ENCODE measurements around the gene SCN9A.

The SCN9A gene

DNA sequence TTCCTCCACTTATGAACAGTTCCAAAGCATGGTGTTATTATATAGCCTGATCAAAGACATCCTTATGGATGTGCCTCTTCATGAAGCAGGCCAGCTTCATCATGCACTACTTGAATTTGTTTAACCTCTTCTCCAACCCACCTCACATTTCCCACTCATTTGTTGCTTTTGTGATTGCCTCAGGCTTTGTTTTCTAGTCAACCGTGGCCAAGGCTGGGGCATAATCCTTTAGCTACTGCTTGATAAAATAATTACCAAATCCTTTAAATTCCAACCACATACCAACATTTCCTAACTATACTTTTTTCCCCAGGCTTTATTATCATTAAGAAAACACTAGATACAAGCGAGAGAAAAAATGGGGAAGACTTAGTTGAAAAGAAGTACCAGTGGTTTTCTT is 208.3 kb downstream of the SCN9A start:
- no peak for DNase-seq

DNA sequence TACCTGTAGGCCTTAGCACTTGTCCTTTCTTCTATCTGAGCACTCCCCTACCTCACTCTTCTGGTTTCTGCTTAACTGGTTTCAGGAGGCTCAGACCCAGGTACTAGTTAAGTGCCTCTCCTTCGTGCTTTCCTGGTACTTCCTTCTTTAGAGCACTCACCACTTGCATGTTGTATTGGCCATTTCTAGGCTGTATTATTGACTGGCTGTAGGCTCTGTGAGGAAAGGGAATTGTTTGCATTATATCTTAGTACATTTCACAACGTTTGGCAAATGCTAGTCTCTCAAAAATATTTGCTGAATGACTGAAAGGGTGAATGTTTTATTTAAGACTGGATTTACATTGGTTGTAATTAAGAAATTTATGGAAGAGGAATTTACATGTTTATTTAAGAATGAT is 212.0 kb downstream of the SCN9A start:
- no peak for DNase-seq

DNA sequence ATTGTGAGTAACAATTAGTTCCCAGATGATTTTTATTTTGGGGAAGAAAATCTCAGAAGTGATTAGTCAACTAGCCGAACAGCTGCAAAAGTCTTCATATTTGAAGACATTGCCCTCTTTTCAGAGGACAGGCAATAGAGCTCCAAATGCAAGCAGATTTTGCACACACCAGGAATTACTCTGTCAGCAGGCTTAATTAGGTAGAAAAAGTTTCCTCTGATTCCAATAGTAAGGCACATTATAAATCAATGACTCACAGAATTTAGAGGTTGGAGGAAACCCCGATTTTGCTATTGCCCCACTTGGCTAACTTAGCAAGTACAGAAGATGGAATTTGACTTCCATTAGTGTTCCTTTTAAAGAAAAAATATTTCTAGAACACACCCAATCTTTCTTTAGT is 217.2 kb downstream of the SCN9A start:
- DNase-seq: no peak

DNA sequence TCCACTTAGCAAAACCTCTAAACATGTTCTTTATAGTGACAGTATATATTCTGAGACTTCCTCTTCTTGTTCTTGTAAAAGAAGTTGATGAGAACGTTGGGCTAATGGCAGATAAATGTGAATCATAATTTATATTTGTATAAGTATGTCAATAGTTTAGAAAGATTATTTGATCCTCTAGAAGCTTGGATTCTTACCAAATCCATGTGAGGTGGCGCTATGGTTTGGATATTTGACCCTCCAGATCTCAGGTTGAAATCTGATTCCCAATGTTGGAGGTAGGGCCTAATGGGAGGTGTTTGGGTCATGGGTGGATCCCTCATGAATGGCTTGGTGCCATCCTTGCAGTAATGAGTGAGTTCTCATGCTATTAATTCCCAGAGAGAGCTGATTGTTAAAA is 218.2 kb downstream of the SCN9A start:
- DNase-seq: no peak

DNA sequence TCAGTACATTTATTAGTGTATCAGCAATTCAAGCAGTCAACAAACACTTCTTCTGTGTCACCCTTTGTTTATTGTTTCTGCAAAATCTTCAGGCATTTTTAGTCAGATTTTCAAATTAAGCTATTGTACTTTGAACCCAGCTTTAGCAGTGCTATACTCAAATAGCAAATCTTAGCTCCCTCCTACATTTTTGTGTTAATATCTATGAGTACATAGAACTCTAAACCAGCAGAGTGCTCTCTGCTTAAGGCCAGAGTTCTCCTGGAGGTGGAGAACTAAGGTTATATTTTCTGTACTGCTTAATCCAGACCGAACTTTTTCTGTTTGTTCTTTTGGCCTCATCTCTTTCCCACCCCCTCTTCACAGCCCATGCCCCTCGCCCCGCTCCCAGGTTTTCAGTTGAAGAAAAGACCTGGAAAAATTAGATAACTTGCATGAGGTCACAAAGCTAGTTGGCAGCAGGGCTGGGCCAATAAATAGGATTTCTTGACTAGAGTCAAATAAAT is 218.7 kb downstream of the SCN9A start:
- DNase-seq: no peak

DNA sequence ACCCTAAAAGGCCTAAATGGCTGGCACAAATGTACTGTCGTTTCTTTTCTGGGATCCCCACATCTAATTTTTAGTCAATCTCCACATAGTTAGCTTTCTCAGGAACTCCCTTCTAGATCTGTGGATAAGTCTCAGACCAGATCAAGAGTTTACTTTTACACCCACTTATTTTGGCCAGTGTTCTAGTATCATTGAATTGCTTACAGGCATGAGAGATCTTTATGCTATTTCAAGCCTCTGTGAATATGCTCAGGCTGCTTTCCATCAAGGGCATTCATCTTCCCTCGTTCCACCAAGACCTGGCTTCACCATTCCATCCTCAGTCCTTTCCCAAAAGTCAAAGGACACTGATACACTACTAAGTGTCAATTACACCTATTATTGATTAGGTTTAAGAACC is 220.2 kb downstream of the SCN9A start:
- DNase-seq: no peak

DNA sequence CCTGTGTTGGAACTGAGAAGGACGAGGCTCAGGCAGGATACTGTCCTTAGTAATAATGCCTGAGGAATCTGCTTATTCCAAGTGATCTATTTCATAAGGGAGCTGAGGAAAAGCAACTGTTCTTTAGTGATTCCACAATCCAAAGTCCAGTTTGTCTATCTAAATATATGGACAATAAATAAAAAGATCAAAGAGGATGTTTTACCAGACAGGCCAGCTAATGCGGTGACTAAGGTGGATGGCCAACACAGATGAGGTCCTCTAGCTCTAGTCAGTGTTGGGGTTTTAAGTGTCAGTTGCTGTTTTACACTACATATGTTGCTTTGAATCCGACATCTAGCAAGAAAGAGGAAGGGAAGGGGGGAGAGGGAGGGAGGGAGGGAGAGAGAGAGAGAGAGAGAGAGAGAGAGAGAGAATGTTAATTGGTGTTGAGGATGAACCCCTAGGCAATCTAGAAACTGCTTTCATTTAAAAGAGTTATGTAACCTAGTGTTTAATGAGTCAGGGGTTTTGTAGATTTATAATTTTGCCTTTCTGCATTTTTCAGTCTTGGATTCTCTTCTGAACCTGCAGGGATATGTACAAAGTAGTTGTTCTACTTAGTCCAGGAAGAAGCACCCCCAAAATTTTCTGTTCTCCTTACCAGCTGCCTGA is 220.9 kb downstream of the SCN9A start:
- no peak for DNase-seq

DNA sequence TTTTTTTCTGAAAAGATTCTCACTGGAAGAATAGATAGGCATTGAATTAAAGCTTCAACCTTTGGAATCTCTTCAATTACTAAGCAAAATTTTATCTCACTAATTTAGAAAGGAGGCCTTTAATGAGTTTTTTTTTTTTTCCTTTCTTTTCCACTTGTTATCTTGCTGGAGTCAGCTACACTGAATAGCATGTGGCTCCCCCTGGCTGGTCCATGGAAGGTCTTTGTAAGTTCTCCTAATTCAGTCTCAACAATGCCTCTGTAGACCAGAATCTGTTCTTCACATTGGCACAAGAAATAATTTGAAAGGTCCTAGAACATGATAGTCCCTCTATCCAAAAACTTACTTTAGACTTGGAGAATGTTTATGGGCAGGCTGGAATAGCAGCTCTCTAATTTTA is 223.7 kb downstream of the SCN9A start:
- DNase-seq: no peak

DNA sequence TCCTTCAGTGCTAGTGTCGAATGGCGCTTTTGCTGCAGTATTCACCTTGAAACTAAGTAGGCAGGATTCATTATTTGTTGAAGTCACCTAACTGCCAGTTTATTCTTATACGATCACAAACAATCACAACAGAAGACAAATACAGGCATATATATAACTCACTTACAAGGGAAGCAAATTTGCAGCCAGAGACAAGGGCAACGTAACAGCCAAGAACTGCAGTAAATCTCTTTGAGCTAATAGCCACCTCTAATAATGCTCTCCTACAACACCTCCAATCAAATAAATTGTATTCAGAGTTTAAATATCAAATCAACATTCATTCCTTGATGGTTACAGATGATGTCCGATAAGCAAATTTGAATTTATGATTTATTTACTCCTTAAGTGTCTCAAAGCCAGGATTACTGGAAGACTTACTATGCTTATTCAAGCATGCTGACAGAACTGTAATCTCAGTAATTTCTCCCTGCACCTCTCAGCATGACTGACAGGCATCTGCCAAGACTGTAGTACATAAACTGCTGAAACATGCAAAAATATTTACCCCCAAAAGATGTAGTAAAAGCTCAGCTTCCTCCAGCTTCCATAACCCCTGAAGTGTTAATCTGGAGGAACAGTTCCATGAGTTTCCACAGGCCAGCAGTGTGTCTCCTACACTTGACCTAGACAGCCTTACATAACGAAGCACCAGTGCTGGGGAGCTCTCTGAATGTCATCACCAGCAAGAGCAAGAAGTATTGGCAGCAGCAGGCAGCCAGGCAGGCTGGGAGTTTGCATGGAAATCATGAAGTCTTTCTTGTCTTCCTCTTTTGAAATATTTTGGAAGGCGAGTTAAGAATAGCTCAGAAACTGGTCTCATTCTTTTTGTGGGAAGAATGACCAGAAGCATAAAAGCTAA is 227.0 kb downstream of the SCN9A start:
- DNase-seq: no peak

DNA sequence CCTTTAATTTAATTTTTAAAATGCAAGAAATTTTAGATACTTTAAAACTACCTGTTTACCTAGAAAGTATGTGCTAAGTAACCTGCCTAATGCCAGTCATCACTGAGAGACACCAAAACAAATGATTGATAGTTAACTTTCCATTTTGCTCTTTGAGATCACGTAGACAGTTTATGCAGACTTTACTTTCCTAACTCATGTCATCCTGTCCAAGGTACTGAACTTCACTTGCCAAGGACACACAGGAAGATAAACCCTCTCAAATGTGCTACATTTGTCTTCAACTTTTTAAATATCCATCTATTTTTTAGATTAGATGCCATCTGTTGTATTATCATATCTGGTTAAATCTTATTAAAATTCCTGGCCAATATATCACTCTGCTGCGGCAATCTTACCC is 227.9 kb downstream of the SCN9A start:
- DNase-seq: no peak
